Measurements from ENCODE around the gene ANAPC15.

The ANAPC15 gene

GRCh38 chr11:72088076-72088808 is 24.3 kb downstream of the ANAPC15 start:
- H2BK5ac ChIP-seq (ENCODE audit: low read depth, low read length, poor library complexity): no peak overlapping the region
- no peak overlapping the region for H4K91ac ChIP-seq (ENCODE audit: low read depth, low read length)
- no CpG with 5 or more reads among the region's 4 CpGs for WGBS (ENCODE audit: extremely low coverage, insufficient coverage, insufficient read length)
- no peaks in the 10 kb centered on the region for H3K79me2 ChIP-seq (ENCODE audit: control insufficient read depth, insufficient read depth, low read length, poor library complexity)
- peaks cover 2 to 7% of the 10 kb centered on the region in 2 experiments for H3K36me3 ChIP-seq (ENCODE audit: control insufficient read depth in 1 of 2, insufficient read depth in 2 of 2, low read length in 2 of 2)
- no peaks in the 10 kb centered on the region for H3K27me3 ChIP-seq (ENCODE audit: insufficient read depth, low read length)
- H3K18ac ChIP-seq (ENCODE audit: low read length): no peak overlapping the region
- no peak overlapping the region for H4K8ac ChIP-seq (ENCODE audit: low read depth, low read length)
- H2BK120ac ChIP-seq (ENCODE audit: insufficient read depth, low read length, poor library complexity): no peak overlapping the region
- no peak overlapping the region for H3K27ac ChIP-seq (ENCODE audit: low read depth, low read length)
- no peaks in the 10 kb centered on the region for H3K9me3 ChIP-seq (ENCODE audit: insufficient read depth, low read depth, low read length)
- H2BK12ac ChIP-seq (ENCODE audit: low read length): no peak overlapping the region
- H3K4me3 ChIP-seq (ENCODE audit: low read depth, low read length): no peak overlapping the region
- no peaks in the 10 kb centered on the region for H3K79me1 ChIP-seq (ENCODE audit: low read length)
- H3K9ac ChIP-seq (ENCODE audit: low read length): no peak overlapping the region
- DNase-seq: no peak
- H3K4me2 ChIP-seq (ENCODE audit: low read length): no peak overlapping the region
- no peak overlapping the region for H2AFZ ChIP-seq (ENCODE audit: insufficient read depth, low read length, poor library complexity)
- no peak overlapping the region for H2AK5ac ChIP-seq (ENCODE audit: low read length)
- no peak overlapping the region for H4K12ac ChIP-seq (ENCODE audit: low read depth, low read length)
- H3K23ac ChIP-seq (ENCODE audit: low read length): no peak overlapping the region
- H3K4ac ChIP-seq (ENCODE audit: low read depth, low read length): no peak overlapping the region
- H3K14ac ChIP-seq (ENCODE audit: low read length): no peak overlapping the region
- H3K4me1 ChIP-seq (ENCODE audit: control insufficient read depth in 1 of 2, insufficient read depth in 2 of 2, low read length in 2 of 2): no peaks in the 10 kb centered on the region

- Histone ChIP-seq H3K9ac (ENCODE audit: low read length) (no peak overlapping the region), H2AK5ac (ENCODE audit: low read length) (no peak overlapping the region), H4K91ac (ENCODE audit: low read depth, low read length) (no peak overlapping the region), H3K14ac (ENCODE audit: low read length) (no peak overlapping the region), H3K4ac (ENCODE audit: low read depth, low read length) (no peak overlapping the region), H3K4me1 (ENCODE audit: control insufficient read depth in 1 of 2, insufficient read depth in 2 of 2, low read length in 2 of 2) (peaks cover 5 to 10% of the 10 kb centered on the region in 2 experiments), H2BK120ac (ENCODE audit: insufficient read depth, low read length, poor library complexity) (no peak overlapping the region), H3K27me3 (ENCODE audit: insufficient read depth, low read length) (no peaks in the 10 kb centered on the region), H3K4me3 (ENCODE audit: low read depth, low read length) (no peak overlapping the region), H3K27ac (ENCODE audit: low read depth, low read length) (no peak overlapping the region), H3K18ac (ENCODE audit: low read length) (no peak overlapping the region), H4K12ac (ENCODE audit: low read depth, low read length) (no peak overlapping the region), H3K4me2 (ENCODE audit: low read length) (no peak overlapping the region), H3K9me3 (ENCODE audit: insufficient read depth, low read depth, low read length) (no peaks in the 10 kb centered on the region), H2BK12ac (ENCODE audit: low read length) (no peak overlapping the region), H3K79me1 (ENCODE audit: low read length) (peaks cover 7% of the 10 kb centered on the region), H3K23ac (ENCODE audit: low read length) (no peak overlapping the region), H2AFZ (ENCODE audit: insufficient read depth, low read length, poor library complexity) (no peak overlapping the region), H4K8ac (ENCODE audit: low read depth, low read length) (no peak overlapping the region), H2BK5ac (ENCODE audit: low read depth, low read length, poor library complexity) (no peak overlapping the region), H3K36me3 (ENCODE audit: control insufficient read depth in 1 of 2, insufficient read depth in 2 of 2, low read length in 2 of 2) (peaks cover 0 to 5% of the 10 kb centered on the region in 2 experiments), H3K79me2 (ENCODE audit: control insufficient read depth, insufficient read depth, low read length, poor library complexity) (peaks cover 2% of the 10 kb centered on the region)
- no CpG with 5 or more reads among the region's 3 CpGs for WGBS (ENCODE audit: extremely low coverage, insufficient coverage, insufficient read length)
- no peak for DNase-seq
Observed at GRCh38 chr11:72085621-72086351, 26.7 kb downstream of the ANAPC15 start.

- no peak overlapping the region for H2BK5ac ChIP-seq (ENCODE audit: low read depth, low read length, poor library complexity)
- H3K4me1 ChIP-seq (ENCODE audit: control insufficient read depth in 1 of 2, insufficient read depth in 2 of 2, low read length in 2 of 2): peaks cover 5 to 10% of the 10 kb centered on the region in 2 experiments
- H2AK5ac ChIP-seq (ENCODE audit: low read length): no peak overlapping the region
- no peak overlapping the region for H3K18ac ChIP-seq (ENCODE audit: low read length)
- no peak overlapping the region for H3K23ac ChIP-seq (ENCODE audit: low read length)
- peaks cover 4% of the 10 kb centered on the region for H3K79me2 ChIP-seq (ENCODE audit: control insufficient read depth, insufficient read depth, low read length, poor library complexity)
- no peak overlapping the region for H3K14ac ChIP-seq (ENCODE audit: low read length)
- no peaks in the 10 kb centered on the region for H3K27me3 ChIP-seq (ENCODE audit: insufficient read depth, low read length)
- H3K27ac ChIP-seq (ENCODE audit: low read depth, low read length): no peak overlapping the region
- DNase-seq: no peak
- no peak overlapping the region for H4K8ac ChIP-seq (ENCODE audit: low read depth, low read length)
- H3K36me3 ChIP-seq (ENCODE audit: control insufficient read depth in 1 of 2, insufficient read depth in 2 of 2, low read length in 2 of 2): peaks cover 0 to 4% of the 10 kb centered on the region in 2 experiments
- no peak overlapping the region for H4K12ac ChIP-seq (ENCODE audit: low read depth, low read length)
- no peak overlapping the region for H3K4me2 ChIP-seq (ENCODE audit: low read length)
- no peak overlapping the region for H2AFZ ChIP-seq (ENCODE audit: insufficient read depth, low read length, poor library complexity)
- H3K9ac ChIP-seq (ENCODE audit: low read length): no peak overlapping the region
- no peak overlapping the region for H2BK12ac ChIP-seq (ENCODE audit: low read length)
- H3K4ac ChIP-seq (ENCODE audit: low read depth, low read length): no peak overlapping the region
- no peak overlapping the region for H2BK120ac ChIP-seq (ENCODE audit: insufficient read depth, low read length, poor library complexity)
- no peaks in the 10 kb centered on the region for H3K9me3 ChIP-seq (ENCODE audit: insufficient read depth, low read depth, low read length)
- no peak overlapping the region for H3K4me3 ChIP-seq (ENCODE audit: low read depth, low read length)
- peaks cover 8% of the 10 kb centered on the region for H3K79me1 ChIP-seq (ENCODE audit: low read length)
- H4K91ac ChIP-seq (ENCODE audit: low read depth, low read length): no peak overlapping the region
- no CpG with 5 or more reads among the region's 1 CpG for WGBS (ENCODE audit: extremely low coverage, insufficient coverage, insufficient read length)
Observed at GRCh38 chr11:72084965-72085364, 27.5 kb downstream of the ANAPC15 start.

GRCh38 chr11:72084076-72084475 is 28.4 kb downstream of the ANAPC15 start:
- peaks cover 9 to 10% of the 10 kb centered on the region in 2 experiments for H3K4me1 ChIP-seq (ENCODE audit: control insufficient read depth in 1 of 2, insufficient read depth in 2 of 2, low read length in 2 of 2)
- DNase-seq: no peak
- no CpG with 5 or more reads among the region's 4 CpGs for WGBS (ENCODE audit: extremely low coverage, insufficient coverage, insufficient read length)
- H3K4me2 ChIP-seq (ENCODE audit: low read length): no peak overlapping the region
- H2BK12ac ChIP-seq (ENCODE audit: low read length): no peak overlapping the region
- H3K27ac ChIP-seq (ENCODE audit: low read depth, low read length): no peak overlapping the region
- H2BK120ac ChIP-seq (ENCODE audit: insufficient read depth, low read length, poor library complexity): no peak overlapping the region
- H3K23ac ChIP-seq (ENCODE audit: low read length): no peak overlapping the region
- no peak overlapping the region for H4K91ac ChIP-seq (ENCODE audit: low read depth, low read length)
- H2BK5ac ChIP-seq (ENCODE audit: low read depth, low read length, poor library complexity): no peak overlapping the region
- H4K12ac ChIP-seq (ENCODE audit: low read depth, low read length): no peak overlapping the region
- H3K9me3 ChIP-seq (ENCODE audit: insufficient read depth, low read depth, low read length): no peaks in the 10 kb centered on the region
- H3K14ac ChIP-seq (ENCODE audit: low read length): no peak overlapping the region
- H3K79me1 ChIP-seq (ENCODE audit: low read length): peaks cover 11% of the 10 kb centered on the region
- peaks cover 0 to 3% of the 10 kb centered on the region in 2 experiments for H3K36me3 ChIP-seq (ENCODE audit: control insufficient read depth in 1 of 2, insufficient read depth in 2 of 2, low read length in 2 of 2)
- no peak overlapping the region for H3K4me3 ChIP-seq (ENCODE audit: low read depth, low read length)
- peaks cover 10% of the 10 kb centered on the region for H3K79me2 ChIP-seq (ENCODE audit: control insufficient read depth, insufficient read depth, low read length, poor library complexity)
- H3K9ac ChIP-seq (ENCODE audit: low read length): no peak overlapping the region
- no peak overlapping the region for H2AK5ac ChIP-seq (ENCODE audit: low read length)
- H2AFZ ChIP-seq (ENCODE audit: insufficient read depth, low read length, poor library complexity): no peak overlapping the region
- H3K18ac ChIP-seq (ENCODE audit: low read length): no peak overlapping the region
- H3K4ac ChIP-seq (ENCODE audit: low read depth, low read length): no peak overlapping the region
- H3K27me3 ChIP-seq (ENCODE audit: insufficient read depth, low read length): no peaks in the 10 kb centered on the region
- H4K8ac ChIP-seq (ENCODE audit: low read depth, low read length): no peak overlapping the region

Data from trophoblast cell (in vitro differentiated cells and primary cell).